Measurements from ENCODE around the gene LEO1. TPM values are rescaled to one million over a fixed set of nuclear protein-coding genes. Genes with fewer than 3 reads are reported as not detected.

Gene LEO1
- total RNA-seq, 1 donor from 2014 or later: 21.9 TPM

DNA sequence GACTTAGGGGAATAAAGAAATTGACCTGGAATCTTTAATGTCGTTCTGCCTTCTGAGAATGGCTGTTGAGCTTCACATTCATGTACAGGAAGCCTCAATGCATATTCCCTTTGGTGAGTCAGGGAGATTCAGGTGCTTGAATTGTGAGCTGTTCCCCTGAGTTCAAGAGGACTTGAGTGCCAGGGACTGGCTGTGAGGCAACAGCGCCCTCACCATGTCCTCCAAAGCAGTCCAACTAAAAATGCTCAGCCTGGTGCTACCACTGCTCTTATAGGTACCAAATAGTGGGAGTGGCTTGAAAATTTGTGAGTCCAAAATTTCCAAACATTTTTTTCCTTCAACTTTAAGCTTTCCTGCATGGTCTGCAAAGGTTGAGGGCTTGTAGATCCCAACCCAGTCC, 54.1 kb downstream of the LEO1 start:
- TF ChIP-seq CTCF (IDR thresholded peaks at IDR 0.05; ENCODE audit: insufficient read depth, low read length, severe bottlenecking): peak; percentile 67
- Histone ChIP-seq H3K36me3 (ENCODE audit: control insufficient read depth, insufficient read depth, low read length) (peaks cover 7% of the 10 kb centered on the region), H3K27me3 (ENCODE audit: control insufficient read depth, insufficient read depth, low read length) (no peaks in the 10 kb centered on the region), H3K4me3 (ENCODE audit: low read depth, low read length) (no peak overlapping the region)
- FAIRE-seq (no peak), DNase-seq (ENCODE audit: low read depth) (peak; percentile 66)

DNA sequence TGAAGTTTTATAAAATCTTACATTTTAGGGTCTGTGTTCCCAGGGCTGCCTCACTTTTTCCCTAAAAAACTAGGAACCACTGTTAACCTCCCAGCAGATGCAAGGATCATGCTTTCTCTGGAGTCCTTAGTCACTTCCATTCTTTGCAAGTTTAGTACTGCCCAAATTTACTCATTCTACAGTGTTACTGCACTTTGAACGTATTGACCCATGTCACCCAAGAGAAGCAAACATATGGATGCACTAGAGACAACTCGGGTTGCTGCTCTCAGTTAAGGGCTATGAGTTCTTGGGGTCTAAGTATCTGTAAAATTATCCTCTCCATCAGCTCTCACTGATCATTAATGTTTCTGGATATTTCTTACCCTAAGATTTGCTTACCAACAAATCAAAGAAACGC, 59.0 kb downstream of the LEO1 start:
- H3K36me3 ChIP-seq (ENCODE audit: control insufficient read depth, insufficient read depth, low read length): peaks cover 14% of the 10 kb centered on the region
- no peak for FAIRE-seq

GRCh38 chr15:51909584-51909983, 62.0 kb downstream of the LEO1 start:
- DNase-seq (ENCODE audit: low read depth): no peak
- H3K36me3 ChIP-seq (ENCODE audit: control insufficient read depth, insufficient read depth, low read length): peaks cover 18% of the 10 kb centered on the region
- TF ChIP-seq CTCF (IDR thresholded peaks at IDR 0.05; ENCODE audit: insufficient read depth, low read length, severe bottlenecking): no peak
- H3K27me3 ChIP-seq (ENCODE audit: control insufficient read depth, insufficient read depth, low read length): no peaks in the 10 kb centered on the region
- H3K4me3 ChIP-seq (ENCODE audit: low read depth, low read length): no peak overlapping the region
- FAIRE-seq: no peak

More for the DNA sequence above, 59.0 kb downstream of the LEO1 start:
- TF ChIP-seq CTCF (IDR thresholded peaks at IDR 0.05; ENCODE audit: insufficient read depth, low read length, severe bottlenecking): no peak
- DNase-seq (ENCODE audit: low read depth): no peak
- Histone ChIP-seq H3K27me3 (ENCODE audit: control insufficient read depth, insufficient read depth, low read length) (no peaks in the 10 kb centered on the region), H3K4me3 (ENCODE audit: low read depth, low read length) (no peak overlapping the region)

DNA sequence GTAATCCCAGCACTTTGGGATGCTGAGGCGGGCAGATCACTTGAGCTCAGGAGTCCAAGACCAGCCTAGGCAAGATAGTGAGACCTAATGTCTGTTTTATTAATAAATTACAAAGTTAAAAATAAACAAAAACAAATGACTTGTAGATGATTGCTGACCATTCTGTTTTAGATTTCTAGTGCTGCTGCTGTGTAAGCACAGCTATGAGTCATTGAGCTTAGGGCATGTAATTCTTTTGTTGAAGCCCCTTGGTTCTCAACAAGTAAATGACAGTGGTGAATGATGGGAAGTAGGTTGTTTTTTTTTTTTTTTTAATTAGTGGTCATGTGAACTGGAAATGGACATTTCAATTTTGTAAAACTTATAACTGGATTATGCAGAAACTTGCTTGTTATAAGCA, 63.3 kb downstream of the LEO1 start:
- no peak for TF ChIP-seq CTCF (IDR thresholded peaks at IDR 0.05; ENCODE audit: insufficient read depth, low read length, severe bottlenecking)
- DNase-seq (ENCODE audit: low read depth) (peak; percentile 35), FAIRE-seq (no peak)
- H3K4me3 ChIP-seq (ENCODE audit: low read depth, low read length): no peak overlapping the region
- H3K27me3 ChIP-seq (ENCODE audit: control insufficient read depth, insufficient read depth, low read length): no peaks in the 10 kb centered on the region
- H3K36me3 ChIP-seq (ENCODE audit: control insufficient read depth, insufficient read depth, low read length): peaks cover 15% of the 10 kb centered on the region

GRCh38 chr15:51907136-51907862, 64.3 kb downstream of the LEO1 start:
- H3K4me3 ChIP-seq (ENCODE audit: low read depth, low read length): no peak overlapping the region
- peak; percentile 52 for FAIRE-seq

More at GRCh38 chr15:51907136-51907862, 64.3 kb downstream of the LEO1 start:
- peak; percentile 45 for TF ChIP-seq CTCF (IDR thresholded peaks at IDR 0.05; ENCODE audit: insufficient read depth, low read length, severe bottlenecking)
- DNase-seq (ENCODE audit: low read depth): peak; percentile 87
- Histone ChIP-seq H3K36me3 (ENCODE audit: control insufficient read depth, insufficient read depth, low read length) (peaks cover 16% of the 10 kb centered on the region), H3K27me3 (ENCODE audit: control insufficient read depth, insufficient read depth, low read length) (no peaks in the 10 kb centered on the region)
